IMR-90 (cell line): ENCODE measurements around the gene KCTD5. TPM values are rescaled to one million over a fixed set of nuclear protein-coding genes. Genes with fewer than 3 reads are reported as not detected.
"Not testable (repeated sequence)": the region's sequence is repeated elsewhere in the genome, so short reads cannot be mapped to it uniquely, and the experiment has no call there.

Experiments
- ATAC-seq: fragments of 200-7000 bp; cut with Tn5 transposase; 2 replicates; pipeline ENCODE4 v1.9.1; 2020; ENCODE audit warnings: low read depth, mild to moderate bottlenecking, moderate library complexity
- BruUV-seq: library from RNA; stranded (reverse); fragments of 400-500 nt; replicated peaks from 2 replicates; lab custom pipeline; 2021; lab: Mats Ljungman, UMichigan
- CTCF ChIA-PET: fragments of 300-600 bp; formaldehyde crosslinking; extraction: SDS; loops from one replicate; lab custom pipeline; 2021; ENCODE audit warnings: antibody characterized with exemption; lab: Yijun Ruan, JAX
- POLR2A ChIA-PET: fragments of 300-600 bp; sonication (Branson Sonifier 250); formaldehyde crosslinking; loops from one replicate; lab custom pipeline; 2022; ENCODE audit warnings: antibody characterized with exemption; ENCODE audit not compliant: unreplicated experiment; lab: Charles Lee
- DNase-seq: peaks from one replicate; pipeline ENCODE4 v3.0.0; 2013
- H2AFZ ChIP-seq: replicated peaks from 2 replicates; pipeline ENCODE3; 2013; ENCODE audit warnings: low read length, mild to moderate bottlenecking; ENCODE audit not compliant: poor library complexity
- H2AK5ac ChIP-seq: 2 replicates; pipeline ENCODE4 v1.6.1; 2013; ENCODE audit warnings: low read depth, low read length, inconsistent platforms
- H2AK9ac ChIP-seq: replicated peaks from 2 replicates; pipeline ENCODE3; 2013; ENCODE audit warnings: mild to moderate bottlenecking, low read depth, low read length, moderate library complexity; ENCODE audit not compliant: poor library complexity
- H2BK120ac ChIP-seq: 2 replicates; pipeline ENCODE4 v1.6.1; 2013; ENCODE audit warnings: low read depth, low read length, inconsistent platforms
- H2BK15ac ChIP-seq: 3 replicates; pipeline ENCODE4 v1.6.1; 2013; ENCODE audit warnings: low read depth, low read length, inconsistent platforms
- H2BK20ac ChIP-seq: 2 replicates; pipeline ENCODE4 v1.6.1; 2013; ENCODE audit warnings: low read depth, mild to moderate bottlenecking, inconsistent platforms, low read length, moderate library complexity
- H2BK5ac ChIP-seq: 2 replicates; pipeline ENCODE4 v1.6.1; 2013; ENCODE audit warnings: mild to moderate bottlenecking, low read depth, low read length, inconsistent platforms; ENCODE audit not compliant: poor library complexity, severe bottlenecking
- H3K14ac ChIP-seq: replicated peaks from 2 replicates; pipeline ENCODE4 v1.6.1; 2013; ENCODE audit warnings: low read depth, low read length, inconsistent platforms
- H3K18ac ChIP-seq: 2 replicates; pipeline ENCODE4 v1.6.1; 2013; ENCODE audit warnings: low read depth, low read length, control low read depth
- H3K23ac ChIP-seq: 2 replicates; pipeline ENCODE4 v1.6.1; 2013; ENCODE audit warnings: low read depth, low read length, inconsistent platforms
- H3K27ac ChIP-seq: 2 replicates; pipeline ENCODE4 v1.5.1; 2013; ENCODE audit warnings: mild to moderate bottlenecking, control low read depth, low read length; ENCODE audit not compliant: insufficient read depth
- H3K27me3 ChIP-seq: 2 replicates; pipeline ENCODE4 v1.6.1; 2013; ENCODE audit warnings: low read length; ENCODE audit not compliant: control insufficient read depth, insufficient read depth
- H3K36me3 ChIP-seq: 2 replicates; pipeline ENCODE4 v1.6.1; 2013; ENCODE audit warnings: low read length, mixed read lengths; ENCODE audit not compliant: control insufficient read depth, insufficient read depth
- H3K4ac ChIP-seq: 2 replicates; pipeline ENCODE4 v1.6.1; 2013; ENCODE audit warnings: low read depth, low read length, inconsistent platforms
- H3K4me1 ChIP-seq: 2 replicates; pipeline ENCODE4 v1.6.1; 2013; ENCODE audit warnings: low read length, mixed read lengths; ENCODE audit not compliant: control insufficient read depth, insufficient read depth
- H3K4me2 ChIP-seq: 2 replicates; pipeline ENCODE4 v1.6.1; 2013; ENCODE audit warnings: low read depth, mild to moderate bottlenecking, control low read depth, low read length, moderate library complexity
- H3K4me3 ChIP-seq: 2 replicates; pipeline ENCODE4 v1.5.1; 2013; ENCODE audit warnings: low read depth, mild to moderate bottlenecking, control low read depth, low read length, moderate library complexity; ENCODE audit not compliant: insufficient read depth
- H3K56ac ChIP-seq: 2 replicates; pipeline ENCODE4 v1.6.1; 2013; ENCODE audit warnings: low read length, inconsistent platforms; ENCODE audit not compliant: insufficient read depth; ENCODE audit errors: extremely low read depth
- H3K79me1 ChIP-seq, 2 experiments: 2 replicates each; pipeline ENCODE4 v1.6.1; 2013; ENCODE audit warnings: low read length in 2 of 2, inconsistent platforms in 1 of 2, low read depth in 1 of 2
- H3K9ac ChIP-seq: 2 replicates; pipeline ENCODE4 v1.6.1; 2013; ENCODE audit warnings: low read depth, low read length, control low read depth
- H3K9me1 ChIP-seq: 2 replicates; pipeline ENCODE4 v1.6.1; 2013; ENCODE audit warnings: low read length, inconsistent platforms; ENCODE audit not compliant: insufficient read depth
- H3K9me3 ChIP-seq: 2 replicates; pipeline ENCODE4 v1.6.1; 2013; ENCODE audit warnings: low read length; ENCODE audit not compliant: control insufficient read depth, insufficient read depth
- H4K20me1 ChIP-seq: 2 replicates; pipeline ENCODE4 v1.6.1; 2013; ENCODE audit warnings: low read length, inconsistent platforms; ENCODE audit not compliant: insufficient read depth
- H4K5ac ChIP-seq: 2 replicates; pipeline ENCODE4 v1.6.1; 2013; ENCODE audit warnings: mild to moderate bottlenecking, low read depth, low read length, control low read depth
- H4K8ac ChIP-seq, 2 experiments: 2 replicates each; pipeline ENCODE4 v1.6.1; 2013; ENCODE audit warnings: low read depth in 2 of 2, low read length in 2 of 2, control low read depth in 1 of 2, inconsistent platforms in 1 of 2
- H4K91ac ChIP-seq: 2 replicates; pipeline ENCODE4 v1.6.1; 2013; ENCODE audit warnings: low read depth, low read length, inconsistent platforms; ENCODE audit not compliant: insufficient read depth
- WGBS, 2 experiments: methylation state at CpG; one replicate each; pipeline versions ENCODE4 v1.1.5 to v1.1.7; 2013; ENCODE audit warnings: missing lambda C conversion rate in 2 of 2; ENCODE audit not compliant: insufficient read length in 1 of 2; ENCODE audit errors: extremely low coverage in 2 of 2; 5-methylcytosine and 5-hydroxymethylcytosine counted together
- dilution Hi-C: fragments of 300-500 bp; cut with HindIII; formaldehyde crosslinking; loops from one replicate; pipeline ENCODE4 v1.14.3; 2018; ENCODE audit warnings: low sequenced_read_pairs; ENCODE audit not compliant: unreplicated experiment
- in situ Hi-C: fragments of 300-500 bp; cut with MboI; formaldehyde crosslinking; loops from 3 replicates; pipeline ENCODE4 v1.14.3; 2019; ENCODE audit warnings: low sequenced_read_pairs, inconsistent platforms, mixed read lengths
- intact Hi-C: fragments of 100-400 bp; cut with micrococcal nuclease; formaldehyde crosslinking; loops from 2 replicates; pipeline ENCODE4 v1.10.0; 2022
- polyA plus RNA-seq, 3 experiments: library from polyadenylated mRNA; depleted of rRNA; stranded (reverse); fragments of >200 nt; gene quantifications; 2 replicates each; pipeline ENCODE4 v1.2.3, GENCODE V29; 2012; ENCODE audit warnings: low replicate concordance in 1 of 3
- total RNA-seq: library from RNA; depleted of rRNA; stranded (reverse); fragments of >200 nt; gene quantifications from 2 replicates; pipeline ENCODE4 v1.2.3, GENCODE V29; 2012

Gene KCTD5
- total and polyA plus RNA-seq, 2 of the 4 experiments (the other 2 are of a cell fraction), result 17.2 to 56.2 TPM

DNA sequence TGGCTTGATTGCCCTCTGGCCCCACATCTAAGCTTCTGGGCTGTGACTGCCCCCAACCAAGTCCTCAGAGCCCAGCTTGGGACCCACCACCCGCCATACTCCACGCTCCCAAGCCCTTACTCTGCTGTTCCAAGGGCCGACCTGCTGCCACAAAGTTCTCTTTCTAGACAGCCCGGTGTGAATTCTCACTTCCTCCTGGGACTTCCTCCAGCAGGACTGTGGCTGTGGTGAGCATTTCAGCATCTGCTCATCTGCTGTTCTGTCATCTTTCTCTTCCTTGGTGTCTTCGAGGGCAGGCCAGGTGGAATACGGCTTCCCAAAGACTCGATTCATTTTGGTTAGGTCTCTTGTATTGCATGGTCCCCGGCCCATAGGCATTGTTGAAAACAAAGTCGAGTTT is 3.8 kb downstream of the KCTD5 start:
- dilution Hi-C loops, H3K23ac ChIP-seq, H3K18ac ChIP-seq, CTCF ChIA-PET, in situ Hi-C loops, H3K4me1 ChIP-seq, H3K4me2 ChIP-seq, H4K91ac ChIP-seq, H3K9me1 ChIP-seq, H4K8ac ChIP-seq, H4K5ac ChIP-seq, H2BK20ac ChIP-seq, H2BK5ac ChIP-seq, H3K14ac ChIP-seq, ATAC-seq, H2BK120ac ChIP-seq, BruUV-seq, H2BK15ac ChIP-seq, H3K27me3 ChIP-seq, H3K9me3 ChIP-seq, H3K27ac ChIP-seq, H3K4ac ChIP-seq, H3K4me3 ChIP-seq, H3K56ac ChIP-seq, H3K9ac ChIP-seq, DNase-seq, POLR2A ChIA-PET, H2AK5ac ChIP-seq, H2AK9ac ChIP-seq, intact Hi-C loops, H2AFZ ChIP-seq, H3K36me3 ChIP-seq: not testable (repeated sequence)
- Histone ChIP-seq H4K20me1 (peaks cover 28% of the 10 kb centered on the region), H3K79me1 (peaks cover 9 to 47% of the 10 kb centered on the region in 2 experiments)
- WGBS, 2 experiments, result no CpG with 5 or more reads among the region's 9 CpGs
